GM12874 (cell line): ENCODE measurements around the gene ARMC2.

Source experiments
- CTCF ChIP-seq: IDR thresholded peaks from 2 replicates; pipeline ENCODE4 v1.5.1; 2011; ENCODE audit warnings: low read depth, mild to moderate bottlenecking, control low read depth, low read length, moderate library complexity; ENCODE audit not compliant: insufficient read depth

The ARMC2 gene

DNA sequence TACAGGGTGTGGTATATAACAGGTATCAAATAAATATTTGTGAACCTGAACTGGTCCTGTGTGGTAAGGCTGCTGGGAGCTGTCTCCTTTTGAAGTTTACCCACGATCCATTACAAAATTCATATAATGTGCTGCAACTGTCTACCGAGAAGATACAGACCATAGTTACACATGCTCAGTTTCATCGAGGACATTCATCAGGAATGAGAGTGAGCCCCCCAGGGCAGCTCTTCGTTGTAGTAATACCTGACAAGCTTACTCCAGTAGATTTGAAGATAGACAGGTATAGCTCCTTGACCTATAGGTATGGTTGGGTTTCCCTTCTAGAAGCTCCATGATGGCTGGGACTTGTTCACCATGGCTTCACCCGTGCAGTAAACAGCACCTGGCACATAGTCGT lies 25.7 kb downstream of the ARMC2 start:
- no peak for TF ChIP-seq CTCF

- TF ChIP-seq CTCF, result no peak
These were observed 26.4 kb downstream of the ARMC2 start for GRCh38 chr6:108874470-108875160.

DNA sequence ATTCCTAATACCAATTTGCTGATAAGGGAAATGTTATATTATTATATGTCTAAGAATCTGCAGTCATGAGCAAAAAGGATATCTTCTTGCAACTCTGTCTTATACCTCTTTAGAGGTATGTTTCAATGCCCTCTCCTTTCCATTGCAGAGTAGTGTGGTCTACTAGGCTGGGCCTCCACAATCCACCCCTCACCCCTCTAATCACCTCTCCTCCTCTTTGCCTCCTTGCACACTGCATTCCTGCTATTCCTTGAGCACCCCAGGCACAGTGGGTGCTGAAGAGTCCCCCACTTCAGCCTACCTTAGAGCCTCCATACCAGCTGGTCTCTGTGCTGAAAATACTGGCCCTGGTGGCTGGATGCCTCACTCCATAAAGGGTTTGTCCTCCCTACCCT lies 26.9 kb downstream of the ARMC2 start:
- no peak for TF ChIP-seq CTCF

- no peak for TF ChIP-seq CTCF
These were observed 29.0 kb downstream of the ARMC2 start for GRCh38 chr6:108877046-108877751.

- TF ChIP-seq CTCF, result no peak
These were observed 30.7 kb downstream of the ARMC2 start for GRCh38 chr6:108878942-108879341.

GRCh38 chr6:108883172-108883571 lies 35.0 kb downstream of the ARMC2 start:
- no peak for TF ChIP-seq CTCF

DNA sequence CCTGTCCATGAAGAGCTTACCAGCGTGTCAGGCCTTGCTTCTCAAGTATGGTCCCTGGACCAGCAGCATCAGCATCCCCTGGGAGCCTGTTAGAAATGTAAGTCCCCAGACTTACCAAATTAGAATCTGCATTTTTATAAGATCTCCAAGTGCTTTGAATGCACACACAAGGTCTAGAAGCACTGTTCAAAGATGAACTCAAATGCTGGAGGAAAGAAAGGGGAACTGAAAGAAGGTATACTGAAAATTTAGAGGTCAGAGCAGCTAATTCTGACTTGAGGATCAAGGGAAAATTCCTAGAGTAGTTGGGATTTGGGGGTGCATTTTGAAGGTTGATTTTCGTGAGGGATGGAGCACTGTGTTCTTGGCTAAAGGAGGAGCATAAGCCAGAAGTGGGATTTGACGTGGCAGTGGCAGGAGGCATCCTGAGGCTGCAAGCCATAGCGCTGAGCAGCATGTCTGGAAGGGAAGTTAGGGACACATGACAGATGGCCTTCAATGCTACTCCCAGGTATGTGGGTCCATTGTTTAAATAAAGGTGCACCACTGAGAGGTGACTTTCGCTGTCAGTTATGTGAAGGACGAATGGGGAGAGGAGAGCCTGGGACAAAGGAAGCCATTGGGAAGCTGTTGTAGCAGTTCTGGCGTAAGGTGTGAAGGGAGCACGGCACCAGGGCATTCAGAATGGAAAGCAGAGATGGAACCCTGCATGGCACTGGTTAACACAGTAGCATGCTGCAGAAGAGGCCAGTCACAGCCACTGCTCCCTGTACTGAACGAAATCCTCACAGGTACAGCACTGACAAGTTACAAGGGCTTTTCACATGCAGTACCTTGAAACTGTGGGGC lies 36.2 kb downstream of the ARMC2 start:
- no peak for TF ChIP-seq CTCF
